ENCODE results near the gene NTN5.

DNA sequence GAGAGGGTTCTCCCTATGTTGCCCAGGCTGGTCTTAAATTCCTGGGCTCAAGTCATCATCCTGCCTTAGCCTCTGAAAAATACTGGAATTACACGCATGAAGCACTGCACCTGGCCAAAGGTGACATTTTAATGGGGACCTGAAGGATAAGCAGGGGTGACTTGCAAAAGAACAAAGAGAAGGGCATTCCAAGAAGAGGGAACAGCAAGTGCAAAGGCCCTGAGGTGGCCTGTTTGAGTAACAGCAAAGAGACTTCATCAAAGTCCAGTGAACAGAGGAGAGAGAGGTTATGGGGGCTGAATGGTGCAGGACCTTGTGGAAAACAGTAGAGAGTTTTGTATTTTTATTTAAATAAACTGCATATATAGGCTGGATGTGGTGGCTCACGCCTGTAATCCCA, 31.0 kb downstream of the NTN5 start:
- TF ChIP-seq, protein P1, sequence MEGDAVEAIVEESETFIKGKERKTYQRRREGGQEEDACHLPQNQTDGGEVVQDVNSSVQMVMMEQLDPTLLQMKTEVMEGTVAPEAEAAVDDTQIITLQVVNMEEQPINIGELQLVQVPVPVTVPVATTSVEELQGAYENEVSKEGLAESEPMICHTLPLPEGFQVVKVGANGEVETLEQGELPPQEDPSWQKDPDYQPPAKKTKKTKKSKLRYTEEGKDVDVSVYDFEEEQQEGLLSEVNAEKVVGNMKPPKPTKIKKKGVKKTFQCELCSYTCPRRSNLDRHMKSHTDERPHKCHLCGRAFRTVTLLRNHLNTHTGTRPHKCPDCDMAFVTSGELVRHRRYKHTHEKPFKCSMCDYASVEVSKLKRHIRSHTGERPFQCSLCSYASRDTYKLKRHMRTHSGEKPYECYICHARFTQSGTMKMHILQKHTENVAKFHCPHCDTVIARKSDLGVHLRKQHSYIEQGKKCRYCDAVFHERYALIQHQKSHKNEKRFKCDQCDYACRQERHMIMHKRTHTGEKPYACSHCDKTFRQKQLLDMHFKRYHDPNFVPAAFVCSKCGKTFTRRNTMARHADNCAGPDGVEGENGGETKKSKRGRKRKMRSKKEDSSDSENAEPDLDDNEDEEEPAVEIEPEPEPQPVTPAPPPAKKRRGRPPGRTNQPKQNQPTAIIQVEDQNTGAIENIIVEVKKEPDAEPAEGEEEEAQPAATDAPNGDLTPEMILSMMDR (IDR thresholded peaks at IDR 0.05) = no peak
- TF ChIP-seq EP300 (IDR thresholded peaks at IDR 0.05) (no peak), POLR2A (IDR thresholded peaks at IDR 0.05) (no peak)

Measured in suprapubic skin (tissue), 3 donors.